Osteocyte (in vitro differentiated cells): Measurements from ENCODE around the gene CAT. TPM values are rescaled to one million over a fixed set of nuclear protein-coding genes. Genes with fewer than 3 reads are reported as not detected.

ENCODE experiments used
- DNase-seq: peaks from one replicate; pipeline ENCODE4 v3.0.0; 2021; ENCODE audit warnings: mixed read lengths; ENCODE audit not compliant: unreplicated experiment; ENCODE audit errors: extremely low spot score
- H3K27ac Mint-ChIP-seq: one replicate; pipeline ENCODE4 v1.8.0; 2021; ENCODE audit warnings: mild to moderate bottlenecking, mixed read lengths; ENCODE audit not compliant: unreplicated experiment
- H3K27me3 Mint-ChIP-seq: one replicate; pipeline ENCODE4 v1.8.0; 2021; ENCODE audit warnings: mixed read lengths; ENCODE audit not compliant: unreplicated experiment
- H3K36me3 Mint-ChIP-seq: one replicate; pipeline ENCODE4 v1.8.0; 2021; ENCODE audit warnings: mixed read lengths; ENCODE audit not compliant: unreplicated experiment
- H3K4me1 Mint-ChIP-seq: one replicate; pipeline ENCODE4 v1.8.0; 2021; ENCODE audit warnings: mixed read lengths; ENCODE audit not compliant: unreplicated experiment
- H3K4me3 Mint-ChIP-seq: one replicate; pipeline ENCODE4 v1.8.0; 2021; ENCODE audit warnings: mild to moderate bottlenecking, moderate library complexity, mixed read lengths; ENCODE audit not compliant: unreplicated experiment
- H3K9me3 Mint-ChIP-seq: one replicate; pipeline ENCODE4 v1.8.0; 2021; ENCODE audit warnings: mixed read lengths; ENCODE audit not compliant: unreplicated experiment
- total RNA-seq: library from RNA; stranded (reverse); gene quantifications from 2 replicates; pipeline ENCODE4 v1.2.1, GENCODE V29; 2021
- TF ChIP-seq, protein P1 (sequence below): fragments of 200-600 bp; sonication (generic); IDR thresholded peaks from 2 replicates; pipeline ENCODE4 v1.5.0; 2021; ENCODE audit warnings: antibody characterized with exemption, mild to moderate bottlenecking, moderate library complexity

CAT gene
- total RNA-seq, 1 donor from 2014 or later = 22.4 TPM

DNA sequence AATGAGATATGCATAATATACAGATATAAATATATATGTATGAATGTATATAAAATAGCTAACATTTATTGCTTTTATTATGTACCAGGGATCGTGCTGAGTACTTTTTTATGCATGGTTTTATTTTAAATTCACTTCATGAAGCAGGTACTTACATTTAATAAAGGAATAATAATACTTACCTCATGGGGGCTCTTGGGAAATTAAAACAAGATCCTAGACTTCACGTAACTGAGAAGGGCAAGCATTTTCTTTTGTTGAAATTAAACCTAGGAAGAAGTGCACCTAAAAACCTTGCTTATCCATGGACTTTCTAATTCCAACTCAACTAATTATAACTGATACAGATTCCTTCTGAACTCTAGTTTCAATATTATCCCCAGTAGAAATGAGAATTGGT lies 40.9 kb upstream of the CAT start:
- TF ChIP-seq, protein P1, sequence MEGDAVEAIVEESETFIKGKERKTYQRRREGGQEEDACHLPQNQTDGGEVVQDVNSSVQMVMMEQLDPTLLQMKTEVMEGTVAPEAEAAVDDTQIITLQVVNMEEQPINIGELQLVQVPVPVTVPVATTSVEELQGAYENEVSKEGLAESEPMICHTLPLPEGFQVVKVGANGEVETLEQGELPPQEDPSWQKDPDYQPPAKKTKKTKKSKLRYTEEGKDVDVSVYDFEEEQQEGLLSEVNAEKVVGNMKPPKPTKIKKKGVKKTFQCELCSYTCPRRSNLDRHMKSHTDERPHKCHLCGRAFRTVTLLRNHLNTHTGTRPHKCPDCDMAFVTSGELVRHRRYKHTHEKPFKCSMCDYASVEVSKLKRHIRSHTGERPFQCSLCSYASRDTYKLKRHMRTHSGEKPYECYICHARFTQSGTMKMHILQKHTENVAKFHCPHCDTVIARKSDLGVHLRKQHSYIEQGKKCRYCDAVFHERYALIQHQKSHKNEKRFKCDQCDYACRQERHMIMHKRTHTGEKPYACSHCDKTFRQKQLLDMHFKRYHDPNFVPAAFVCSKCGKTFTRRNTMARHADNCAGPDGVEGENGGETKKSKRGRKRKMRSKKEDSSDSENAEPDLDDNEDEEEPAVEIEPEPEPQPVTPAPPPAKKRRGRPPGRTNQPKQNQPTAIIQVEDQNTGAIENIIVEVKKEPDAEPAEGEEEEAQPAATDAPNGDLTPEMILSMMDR = no peak
- Mint-ChIP-seq H3K36me3 (peaks cover 2% of the 10 kb centered on the region), H3K27ac (no peak overlapping the region), H3K4me3 (no peak overlapping the region), H3K4me1 (peaks cover 9% of the 10 kb centered on the region), H3K27me3 (peaks cover 11% of the 10 kb centered on the region), H3K9me3 (peaks cover 17% of the 10 kb centered on the region)
- DNase-seq = no peak

DNA sequence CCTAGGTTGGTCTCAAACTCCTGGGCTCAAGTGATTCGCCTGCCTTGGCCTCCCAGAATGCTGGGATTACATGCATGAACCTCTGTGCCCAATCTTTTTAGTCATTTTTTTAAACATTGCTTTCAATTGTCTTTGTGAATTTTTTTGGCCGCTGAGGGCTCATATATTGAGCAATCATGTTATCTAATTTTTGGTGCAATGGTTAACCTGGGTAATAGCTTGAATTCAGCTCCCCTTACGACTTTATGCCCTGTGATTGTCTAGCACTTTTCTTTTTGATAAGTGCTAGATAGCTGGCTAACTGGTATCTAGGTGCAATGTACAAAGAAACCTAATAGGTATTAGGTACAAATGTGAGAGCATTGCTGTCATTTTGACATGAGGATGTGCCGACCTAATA lies 35.3 kb upstream of the CAT start:
- Mint-ChIP-seq H3K9me3 (peaks cover 6% of the 10 kb centered on the region), H3K4me3 (no peak overlapping the region), H3K36me3 (no peaks in the 10 kb centered on the region), H3K27me3 (peaks cover 50% of the 10 kb centered on the region), H3K4me1 (no peaks in the 10 kb centered on the region), H3K27ac (no peak overlapping the region)
- TF ChIP-seq, protein P1 = no peak
- DNase-seq = no peak

DNA sequence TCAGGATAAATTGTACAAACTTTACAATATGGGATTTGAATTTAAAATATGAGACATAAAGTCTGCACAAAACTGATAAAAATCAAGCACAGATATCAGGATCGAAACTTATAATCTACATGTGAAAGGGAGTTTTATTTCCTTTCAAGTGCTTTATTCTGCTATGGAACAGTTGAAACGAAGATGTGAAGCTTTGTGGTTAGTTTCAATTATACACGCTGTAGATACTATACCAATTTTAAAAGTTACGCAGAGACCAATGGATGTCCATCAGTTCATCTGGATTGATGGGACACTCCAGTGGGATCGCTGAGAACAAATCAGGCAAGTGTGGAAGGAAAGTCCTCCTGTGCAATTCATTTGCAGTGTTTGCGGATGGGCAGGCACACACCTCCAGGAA lies 34.5 kb upstream of the CAT start:
- TF ChIP-seq, protein P1 = no peak
- no peaks in the 10 kb centered on the region for H3K4me1 Mint-ChIP-seq
- H3K27ac Mint-ChIP-seq = no peak overlapping the region
- DNase-seq = no peak
- H3K9me3 Mint-ChIP-seq = peaks cover 6% of the 10 kb centered on the region
- no peaks in the 10 kb centered on the region for H3K36me3 Mint-ChIP-seq
- H3K27me3 Mint-ChIP-seq = peaks cover 56% of the 10 kb centered on the region
- no peak overlapping the region for H3K4me3 Mint-ChIP-seq

DNA sequence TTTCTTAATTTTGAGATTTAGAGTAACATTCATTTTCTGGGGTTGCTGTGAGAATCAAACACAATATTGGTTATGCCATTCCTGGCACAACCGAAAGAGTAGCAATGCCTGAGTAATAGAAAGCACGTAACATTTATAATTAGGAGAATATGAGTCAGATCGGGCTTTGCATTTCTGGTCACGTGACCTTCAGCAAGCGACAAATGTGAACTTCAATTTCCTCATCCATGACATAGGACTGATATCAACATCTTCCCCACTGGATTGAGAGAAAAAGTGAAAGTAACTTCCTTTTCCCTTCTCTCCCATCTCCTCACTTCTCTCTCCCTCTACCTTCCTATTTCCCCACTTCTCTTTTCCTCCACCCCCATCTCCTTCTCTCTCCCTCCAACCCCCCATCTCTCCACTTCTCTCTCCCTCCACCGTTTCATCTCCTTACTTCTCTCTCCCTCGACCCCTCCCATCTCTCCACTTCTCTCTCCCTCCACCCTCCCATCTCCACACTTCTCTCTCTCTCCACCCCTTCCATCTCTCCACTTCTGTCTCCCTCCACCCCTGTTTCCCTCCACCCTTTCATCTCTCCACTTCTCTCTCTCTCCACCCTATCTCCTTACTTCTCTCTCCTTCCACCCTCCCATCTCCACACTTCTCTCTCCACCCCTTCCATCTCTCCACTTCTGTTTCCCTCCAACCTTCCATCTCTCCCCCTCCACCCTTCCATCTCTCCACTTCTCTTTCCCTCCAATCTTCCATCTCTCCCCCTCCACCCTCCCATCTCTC lies 33.5 kb upstream of the CAT start:
- no peak overlapping the region for H3K4me3 Mint-ChIP-seq
- H3K36me3 Mint-ChIP-seq = no peaks in the 10 kb centered on the region
- TF ChIP-seq, protein P1 = no peak
- peaks cover 62% of the 10 kb centered on the region for H3K27me3 Mint-ChIP-seq
- peaks cover 11% of the 10 kb centered on the region for H3K9me3 Mint-ChIP-seq
- H3K4me1 Mint-ChIP-seq = no peaks in the 10 kb centered on the region
- H3K27ac Mint-ChIP-seq = no peak overlapping the region
- no peak for DNase-seq

- Mint-ChIP-seq H3K4me3 (no peak overlapping the region), H3K27ac (no peak overlapping the region), H3K36me3 (no peaks in the 10 kb centered on the region), H3K4me1 (no peaks in the 10 kb centered on the region), H3K9me3 (peaks cover 11% of the 10 kb centered on the region), H3K27me3 (peaks cover 62% of the 10 kb centered on the region)
- DNase-seq = no peak
- TF ChIP-seq, protein P1 = no peak
These were observed 32.3 kb upstream of the CAT start for GRCh38 chr11:34406413-34406812.
